Subcutaneous adipose tissue (tissue), 4 donors: ENCODE measurements around the gene SLC6A13. TPM values are rescaled to one million over a fixed set of nuclear protein-coding genes. Genes with fewer than 3 reads are reported as not detected.

Experiments
- total RNA-seq, 4 donors: library from RNA; depleted of rRNA; stranded (reverse); fragments of >200 nt; gene quantifications; one replicate each; pipeline ENCODE4 v1.1.0, GENCODE V29; 2016
- TF ChIP-seq, protein P1 (sequence below): fragments of 450-650 bp; IDR thresholded peaks from one replicate; pipeline ENCODE4 v1.5.1; 2016; ENCODE audit warnings: low read depth, mild to moderate bottlenecking, control low read depth, antibody characterized with exemption, moderate library complexity

The SLC6A13 gene
- total RNA-seq, 4 donors from 2014 or later: 0.88 TPM; not detected in 3

- TF ChIP-seq, protein P1, sequence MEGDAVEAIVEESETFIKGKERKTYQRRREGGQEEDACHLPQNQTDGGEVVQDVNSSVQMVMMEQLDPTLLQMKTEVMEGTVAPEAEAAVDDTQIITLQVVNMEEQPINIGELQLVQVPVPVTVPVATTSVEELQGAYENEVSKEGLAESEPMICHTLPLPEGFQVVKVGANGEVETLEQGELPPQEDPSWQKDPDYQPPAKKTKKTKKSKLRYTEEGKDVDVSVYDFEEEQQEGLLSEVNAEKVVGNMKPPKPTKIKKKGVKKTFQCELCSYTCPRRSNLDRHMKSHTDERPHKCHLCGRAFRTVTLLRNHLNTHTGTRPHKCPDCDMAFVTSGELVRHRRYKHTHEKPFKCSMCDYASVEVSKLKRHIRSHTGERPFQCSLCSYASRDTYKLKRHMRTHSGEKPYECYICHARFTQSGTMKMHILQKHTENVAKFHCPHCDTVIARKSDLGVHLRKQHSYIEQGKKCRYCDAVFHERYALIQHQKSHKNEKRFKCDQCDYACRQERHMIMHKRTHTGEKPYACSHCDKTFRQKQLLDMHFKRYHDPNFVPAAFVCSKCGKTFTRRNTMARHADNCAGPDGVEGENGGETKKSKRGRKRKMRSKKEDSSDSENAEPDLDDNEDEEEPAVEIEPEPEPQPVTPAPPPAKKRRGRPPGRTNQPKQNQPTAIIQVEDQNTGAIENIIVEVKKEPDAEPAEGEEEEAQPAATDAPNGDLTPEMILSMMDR: no peak
These were observed 50.3 kb downstream of the SLC6A13 start for GRCh38 chr12:212415-212714.

DNA sequence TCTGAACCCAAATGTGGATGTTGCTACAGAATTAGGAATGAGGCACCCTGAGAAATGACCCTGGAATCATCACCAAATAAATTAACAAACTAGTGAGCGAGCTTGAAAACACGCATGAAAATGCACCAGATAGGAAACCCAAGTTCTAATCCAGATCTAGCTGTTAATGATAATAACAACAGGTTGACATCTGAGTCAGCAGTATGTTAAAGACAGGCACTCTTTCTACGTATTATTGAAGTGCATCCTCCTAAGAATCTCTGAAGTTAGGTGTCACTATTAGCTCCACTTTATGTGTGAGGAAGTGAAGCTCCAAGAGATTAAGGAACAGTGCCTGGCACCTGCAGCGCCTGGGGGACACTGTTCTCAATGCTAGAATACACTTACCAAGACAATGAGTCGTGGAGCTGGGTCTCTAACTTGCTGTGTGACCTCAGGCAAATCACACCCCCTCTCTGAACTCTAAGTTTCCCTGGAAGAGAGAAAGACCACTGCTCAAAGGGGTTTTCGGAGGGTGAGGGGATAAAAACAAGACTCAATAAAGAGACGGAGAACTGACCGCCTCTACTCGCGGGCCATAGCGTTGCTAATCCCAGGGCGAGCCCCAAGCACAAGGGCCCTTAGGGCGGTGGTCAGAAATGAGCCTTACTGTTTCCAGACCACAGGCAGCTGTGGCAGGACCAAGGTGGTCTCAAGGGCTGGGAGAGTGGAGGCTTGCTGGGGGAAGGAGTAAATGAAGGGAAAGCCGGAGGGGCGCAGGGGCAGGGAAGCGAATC is 50.8 kb downstream of the SLC6A13 start:
- TF ChIP-seq, protein P1: no peak

- TF ChIP-seq, protein P1: no peak
These were observed 51.5 kb downstream of the SLC6A13 start for GRCh38 chr12:211142-211465.

DNA sequence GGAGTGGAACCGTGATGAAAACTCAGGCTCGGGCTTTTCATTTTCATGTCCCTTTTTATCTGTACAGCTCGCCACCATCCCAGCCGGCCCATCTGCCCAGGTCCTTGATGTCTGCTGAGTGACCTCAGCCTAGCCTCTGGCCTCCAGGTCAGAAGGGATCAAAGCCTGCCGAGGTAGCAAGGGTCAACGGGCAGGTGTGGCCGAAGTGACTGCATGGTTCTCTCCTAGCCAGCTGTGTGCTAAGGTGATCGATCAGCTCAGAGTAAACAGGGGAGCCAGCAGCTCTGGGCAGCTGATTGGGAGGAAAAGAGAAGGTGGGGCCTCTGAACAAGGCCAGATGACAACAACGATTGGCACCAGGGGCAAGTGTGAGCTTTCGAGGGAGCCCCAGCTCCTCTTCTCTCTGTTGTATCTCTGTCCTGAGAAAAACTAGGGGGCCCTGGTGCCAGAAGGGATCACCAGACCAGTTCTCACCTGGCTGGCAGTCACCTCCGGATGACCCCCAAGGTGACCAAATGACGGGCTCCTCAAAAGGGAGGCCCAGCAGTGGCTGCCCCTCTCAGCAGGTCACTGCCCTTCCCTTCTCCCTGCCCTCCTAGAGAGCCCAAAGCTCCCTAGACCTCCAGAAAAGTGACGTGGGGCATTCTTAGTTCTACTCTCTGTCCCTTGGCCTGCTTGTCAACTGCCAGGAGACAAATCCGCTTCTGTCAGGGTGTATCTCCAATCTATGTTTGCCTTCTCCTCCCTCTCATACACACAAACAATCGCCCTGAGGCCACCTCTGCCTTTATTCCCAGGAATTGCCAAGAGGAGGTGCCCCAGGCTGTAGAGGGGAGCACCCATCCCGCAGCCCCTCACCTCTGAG is 52.1 kb downstream of the SLC6A13 start:
- TF ChIP-seq, protein P1: no peak

GRCh38 chr12:209851-210250 is 52.8 kb downstream of the SLC6A13 start:
- TF ChIP-seq, protein P1: no peak

DNA sequence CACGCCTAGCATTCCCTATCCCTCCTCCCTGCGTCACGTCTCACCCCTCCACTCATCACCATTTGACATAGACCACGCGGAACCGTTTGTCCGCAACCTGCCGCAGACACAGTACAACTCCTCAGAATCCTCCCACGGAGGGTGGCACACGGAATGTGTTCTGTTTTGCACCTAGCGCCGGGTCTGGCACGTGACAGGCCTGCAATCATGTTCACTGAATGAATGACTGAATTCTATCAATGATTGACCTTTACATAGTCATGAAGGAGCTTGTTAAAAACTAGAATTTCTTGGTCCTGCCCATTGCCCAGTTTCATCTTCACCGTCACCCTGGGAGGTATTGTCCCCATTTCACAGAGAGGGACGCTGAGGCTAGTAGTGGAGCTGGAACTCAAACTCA is 53.4 kb downstream of the SLC6A13 start:
- TF ChIP-seq, protein P1: no peak

DNA sequence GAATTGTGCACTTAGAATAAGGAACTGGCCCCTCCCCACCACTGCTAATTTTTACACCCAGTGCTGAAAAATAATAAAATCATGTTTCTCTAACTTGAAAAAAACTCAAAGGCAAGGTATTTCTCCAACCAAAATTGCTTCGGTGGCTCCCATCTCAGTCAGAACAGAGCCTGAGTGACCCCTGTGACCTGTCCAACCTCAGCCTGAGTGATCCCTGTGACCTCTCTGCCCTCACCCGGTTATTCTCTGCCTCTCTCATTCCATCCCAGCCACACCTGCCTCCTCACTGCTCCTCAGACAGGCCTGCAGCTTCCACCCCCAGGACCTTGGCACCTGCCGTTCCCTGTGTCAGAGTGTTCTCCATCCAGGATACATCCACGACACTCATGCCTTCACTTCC is 53.8 kb downstream of the SLC6A13 start:
- TF ChIP-seq, protein P1: no peak
